Thyroid gland (tissue), 4 donors: ENCODE results near the gene SLC12A3.

Experiments used
- CTCF ChIP-seq, 6 experiments: fragments of 200-600 bp in 3 of 6; fragments of 450-650 bp in 3 of 6; sonication (generic) in 3 of 6; IDR thresholded peaks; one replicate each; pipeline ENCODE4 v1.5.1; 2016 to 2019; ENCODE audit warnings: antibody characterized with exemption in 6 of 6, mild to moderate bottlenecking in 2 of 6, inconsistent platforms in 1 of 6, moderate library complexity in 1 of 6
- POLR2A ChIP-seq, 2 donors: fragments of 450-650 bp; IDR thresholded peaks; one replicate each; pipeline ENCODE4 v1.6.1; 2017; ENCODE audit warnings: antibody characterized with exemption in 2 of 2, mild to moderate bottlenecking in 2 of 2, moderate library complexity in 1 of 2

GRCh38 chr16:56844056-56844455 is 21.0 kb upstream of the SLC12A3 start:
- no peak for TF ChIP-seq POLR2A (IDR thresholded peaks at IDR 0.05)
- TF ChIP-seq CTCF (IDR thresholded peaks at IDR 0.05) = no peak
